Stimulated activated memory B cell treated with anti-CD40 and anti-IgM and Interleukin-4, amounts not matched to agents 10 μg/mL and 1 μg/mL and 100 μg/mL, for 72 hours (primary cell): ENCODE results near the gene CBARP.

Experiments used
- ATAC-seq: fragments of 150-1000 bp; cut with Tn5 transposase; 2 replicates; pipeline ENCODE4 v1.10.0; 2021
- H3K27ac Mint-ChIP-seq: one replicate; pipeline ENCODE4 v1.8.0; 2022; ENCODE audit warnings: mild to moderate bottlenecking, mixed read lengths
- H3K27me3 Mint-ChIP-seq: one replicate; pipeline ENCODE4 v1.8.0; 2022; ENCODE audit warnings: mixed read lengths
- H3K36me3 Mint-ChIP-seq: one replicate; pipeline ENCODE4 v1.8.0; 2022; ENCODE audit warnings: mixed read lengths
- H3K4me1 Mint-ChIP-seq: one replicate; pipeline ENCODE4 v1.8.0; 2022; ENCODE audit warnings: mixed read lengths
- H3K4me3 Mint-ChIP-seq: one replicate; pipeline ENCODE4 v1.8.0; 2022; ENCODE audit warnings: mild to moderate bottlenecking, moderate library complexity, mixed read lengths
- H3K9me3 Mint-ChIP-seq: one replicate; pipeline ENCODE4 v1.8.0; 2022; ENCODE audit warnings: mixed read lengths

CBARP gene

DNA sequence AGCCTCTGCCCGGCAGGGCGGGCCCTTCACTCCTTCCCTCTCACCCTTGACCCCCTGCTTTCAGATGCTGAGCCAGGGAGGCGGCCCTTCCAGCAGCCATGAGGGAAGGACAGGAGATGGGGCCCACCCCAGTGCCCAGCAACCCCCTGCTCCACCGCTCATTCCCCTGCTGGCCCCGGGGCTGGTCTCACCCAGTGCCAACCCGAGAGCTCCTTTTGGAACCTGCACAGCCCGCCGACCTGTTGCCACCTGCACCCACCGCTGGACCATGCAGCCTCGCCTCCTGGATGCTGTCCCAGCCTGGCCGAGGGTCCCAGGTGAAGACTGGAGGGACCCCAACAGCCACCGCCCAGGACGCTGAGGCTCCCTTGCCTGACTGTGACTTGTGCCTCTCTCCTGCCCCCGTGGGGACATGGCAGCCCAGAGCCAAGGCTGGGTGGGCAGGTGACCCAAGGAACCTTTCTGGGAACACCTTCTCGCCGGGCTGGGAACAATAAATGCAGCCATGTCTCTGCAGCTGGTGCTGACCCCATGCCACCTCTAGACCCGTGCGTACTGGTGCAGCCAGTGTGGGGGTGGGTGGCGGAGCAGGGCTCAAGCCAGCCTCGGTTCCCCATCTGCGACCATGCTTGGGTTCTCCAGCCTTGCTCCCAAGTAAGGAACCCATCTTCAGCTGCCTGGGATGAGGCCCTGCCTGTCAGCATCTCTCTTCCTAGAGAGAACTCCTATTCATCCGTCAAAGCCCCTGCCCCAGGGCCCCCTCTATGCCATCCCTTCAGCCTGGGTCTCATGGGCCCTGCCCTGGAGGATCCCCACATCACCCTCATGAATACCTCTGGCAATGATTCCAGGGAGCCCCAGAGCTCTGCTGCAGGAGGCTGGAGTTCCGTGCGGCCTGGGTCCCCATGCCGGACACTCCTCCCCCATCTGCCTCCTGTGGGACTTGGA, 41.2 kb upstream of the CBARP start:
- ATAC-seq = no peak
- no peak overlapping the region for H3K4me3 Mint-ChIP-seq
- no peak overlapping the region for H3K27ac Mint-ChIP-seq
- peaks cover 23% of the 10 kb centered on the region for H3K27me3 Mint-ChIP-seq
- peaks cover 32% of the 10 kb centered on the region for H3K4me1 Mint-ChIP-seq
- H3K9me3 Mint-ChIP-seq = no peaks in the 10 kb centered on the region
- peaks cover 43% of the 10 kb centered on the region for H3K36me3 Mint-ChIP-seq

DNA sequence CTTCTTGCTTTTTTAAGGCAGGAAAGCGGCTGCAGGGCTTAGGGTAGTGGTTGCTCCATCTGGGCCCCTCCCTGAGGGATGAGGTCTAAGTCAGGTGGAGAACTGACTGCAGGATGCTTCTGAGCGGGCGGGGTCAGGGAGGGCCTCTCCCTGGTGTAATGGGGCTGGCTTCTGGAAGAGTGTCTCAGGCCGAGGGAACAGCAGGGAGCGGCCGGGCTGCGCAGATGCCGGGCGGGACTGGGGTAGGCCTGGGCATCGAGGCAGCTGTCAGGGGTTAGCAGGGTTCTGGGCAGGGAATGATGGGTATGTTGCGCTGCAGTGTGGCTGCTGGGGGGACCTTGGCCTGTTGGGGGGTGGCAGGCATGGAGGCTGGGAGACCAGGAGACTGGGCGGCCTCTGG, 40.3 kb upstream of the CBARP start:
- peaks cover 14% of the 10 kb centered on the region for H3K27me3 Mint-ChIP-seq
- ATAC-seq = no peak
- H3K36me3 Mint-ChIP-seq = peaks cover 53% of the 10 kb centered on the region
- no peak overlapping the region for H3K27ac Mint-ChIP-seq
- no peak overlapping the region for H3K4me3 Mint-ChIP-seq
- H3K4me1 Mint-ChIP-seq = peaks cover 40% of the 10 kb centered on the region
- H3K9me3 Mint-ChIP-seq = no peaks in the 10 kb centered on the region

DNA sequence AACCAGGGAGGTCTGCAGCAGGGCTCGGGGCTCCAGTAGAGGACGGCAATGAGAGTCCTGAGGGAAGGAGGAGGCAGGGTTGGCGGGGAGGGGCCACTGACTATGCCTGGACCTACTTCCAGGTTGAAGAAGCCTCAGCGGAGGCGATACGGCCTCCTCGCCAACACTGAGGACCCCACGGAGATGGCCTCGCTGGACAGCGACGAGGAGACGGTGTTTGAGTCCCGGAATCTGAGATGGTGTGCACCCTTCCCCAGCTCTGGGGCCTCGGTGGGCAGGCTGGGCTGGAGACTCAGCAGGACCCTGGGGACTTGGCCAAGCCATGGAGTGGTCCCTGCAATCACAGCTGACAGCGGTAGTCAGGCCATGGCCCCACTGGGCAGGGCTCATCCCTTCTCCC, 39.3 kb upstream of the CBARP start:
- no peak for ATAC-seq
- H3K4me3 Mint-ChIP-seq = peak overlapping the region; percentile 81
- peaks cover 63% of the 10 kb centered on the region for H3K36me3 Mint-ChIP-seq
- peaks cover 45% of the 10 kb centered on the region for H3K4me1 Mint-ChIP-seq
- no peaks in the 10 kb centered on the region for H3K9me3 Mint-ChIP-seq
- H3K27me3 Mint-ChIP-seq = peaks cover 8% of the 10 kb centered on the region
- peak overlapping the region; percentile 87 for H3K27ac Mint-ChIP-seq

DNA sequence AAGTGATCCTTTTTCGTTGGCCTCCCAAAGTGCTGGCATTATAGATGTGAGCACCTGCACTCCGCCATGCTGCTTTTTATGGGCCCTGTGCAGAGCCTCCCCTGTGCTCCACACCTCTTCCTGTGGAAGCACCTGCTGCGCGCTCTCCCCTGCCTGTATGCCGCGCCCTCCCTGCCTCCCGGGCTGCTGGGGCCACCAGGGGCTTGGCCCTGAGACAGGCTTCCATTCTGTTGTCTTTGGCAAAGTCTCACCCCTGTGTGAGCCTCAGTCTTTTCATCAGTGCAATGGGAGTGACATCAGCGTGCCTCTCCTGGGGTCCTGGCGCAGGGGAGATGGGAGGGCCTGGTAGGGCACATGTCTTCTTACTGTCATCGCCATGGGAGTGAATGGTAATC, 38.8 kb upstream of the CBARP start:
- peak overlapping the region; percentile 87 for H3K27ac Mint-ChIP-seq
- H3K4me3 Mint-ChIP-seq = peak overlapping the region; percentile 81
- ATAC-seq = no peak
- peaks cover 67% of the 10 kb centered on the region for H3K36me3 Mint-ChIP-seq
- H3K4me1 Mint-ChIP-seq = peaks cover 49% of the 10 kb centered on the region
- H3K27me3 Mint-ChIP-seq = peaks cover 4% of the 10 kb centered on the region
- H3K9me3 Mint-ChIP-seq = no peaks in the 10 kb centered on the region

DNA sequence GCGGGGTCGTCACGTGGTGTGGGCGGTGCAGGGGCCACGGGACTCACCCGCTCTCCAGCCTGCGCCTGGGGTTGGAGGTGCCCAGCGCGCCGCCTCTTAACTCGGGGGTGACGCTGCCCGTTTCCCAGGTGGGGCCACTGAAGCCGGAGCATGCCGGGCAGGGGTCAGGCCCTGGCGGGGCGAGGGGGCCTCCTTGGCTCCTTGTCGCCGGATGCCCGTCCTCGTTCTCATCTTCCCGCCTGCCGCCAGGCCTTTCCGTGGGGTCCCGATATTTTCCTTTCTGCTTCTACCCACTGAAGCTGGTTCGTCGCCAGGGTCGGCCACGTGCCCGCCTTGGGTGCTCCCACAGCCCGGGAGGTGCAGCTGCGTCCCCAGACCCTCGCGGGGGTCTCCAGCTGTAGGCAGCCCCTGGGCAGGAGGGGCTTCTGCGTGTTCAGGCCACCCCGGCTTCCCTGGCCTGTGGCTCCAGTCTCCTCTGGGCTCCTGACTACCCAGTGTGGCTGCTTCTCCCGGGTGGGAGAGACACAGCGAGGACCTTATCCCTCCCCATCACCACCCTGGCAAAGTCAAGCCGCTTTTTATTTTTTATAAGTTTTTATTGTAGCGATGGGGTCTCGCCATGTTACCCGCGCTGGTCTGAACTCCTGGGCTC, 38.3 kb upstream of the CBARP start:
- H3K9me3 Mint-ChIP-seq = no peaks in the 10 kb centered on the region
- peaks cover 55% of the 10 kb centered on the region for H3K4me1 Mint-ChIP-seq
- no peaks in the 10 kb centered on the region for H3K27me3 Mint-ChIP-seq
- no peak for ATAC-seq
- peak overlapping the region; percentile 87 for H3K27ac Mint-ChIP-seq
- H3K36me3 Mint-ChIP-seq = peaks cover 72% of the 10 kb centered on the region
- H3K4me3 Mint-ChIP-seq = peak overlapping the region; percentile 81

DNA sequence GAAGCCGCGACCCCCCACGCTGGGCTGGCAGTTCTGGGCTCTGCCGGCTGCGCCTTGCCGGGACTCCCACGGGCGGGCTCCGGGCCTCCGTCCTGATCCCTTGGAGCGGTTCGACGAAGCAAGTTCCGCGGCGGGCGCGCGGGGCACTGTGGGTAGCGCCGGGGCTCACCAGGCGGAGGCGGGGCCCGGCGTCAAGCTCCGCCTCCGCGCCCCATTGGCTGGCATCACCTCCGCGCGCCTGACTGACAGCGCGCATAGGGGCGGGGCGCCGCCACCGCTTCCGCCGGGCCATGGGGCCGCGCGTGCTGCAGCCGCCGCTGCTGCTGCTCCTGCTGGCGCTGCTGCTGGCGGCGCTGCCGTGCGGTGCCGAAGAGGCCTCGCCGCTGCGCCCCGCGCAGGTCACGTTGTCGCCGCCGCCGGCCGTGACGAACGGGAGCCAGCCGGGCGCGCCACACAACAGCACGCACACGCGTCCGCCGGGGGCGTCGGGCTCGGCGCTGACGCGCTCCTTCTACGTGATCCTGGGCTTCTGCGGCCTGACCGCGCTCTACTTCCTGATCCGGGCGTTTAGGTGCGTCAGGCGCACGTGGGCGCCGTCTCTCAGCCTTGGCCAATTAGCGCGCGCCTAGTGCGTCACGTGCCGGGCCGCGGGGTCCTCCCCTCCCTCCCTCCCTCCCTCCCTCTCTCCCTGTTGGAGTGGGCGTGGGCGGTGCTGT, 37.6 kb upstream of the CBARP start, which contains the start of gene FAM174C:
TSS of gene FAM174C (plus strand) at position 271 of the 716 bp plus-strand sequence. CDS start at position 291, 20 bp downstream.
- peaks cover 61% of the 10 kb centered on the region for H3K4me1 Mint-ChIP-seq
- no peaks in the 10 kb centered on the region for H3K27me3 Mint-ChIP-seq
- peak within 1 kb of the TSS; percentile 87 for H3K27ac Mint-ChIP-seq
- H3K36me3 Mint-ChIP-seq = peaks cover 76% of the 10 kb centered on the region
- H3K9me3 Mint-ChIP-seq = no peaks in the 10 kb centered on the region
- peak; percentile 93 for ATAC-seq
- H3K4me3 Mint-ChIP-seq = peak within 1 kb of the TSS; percentile 81

DNA sequence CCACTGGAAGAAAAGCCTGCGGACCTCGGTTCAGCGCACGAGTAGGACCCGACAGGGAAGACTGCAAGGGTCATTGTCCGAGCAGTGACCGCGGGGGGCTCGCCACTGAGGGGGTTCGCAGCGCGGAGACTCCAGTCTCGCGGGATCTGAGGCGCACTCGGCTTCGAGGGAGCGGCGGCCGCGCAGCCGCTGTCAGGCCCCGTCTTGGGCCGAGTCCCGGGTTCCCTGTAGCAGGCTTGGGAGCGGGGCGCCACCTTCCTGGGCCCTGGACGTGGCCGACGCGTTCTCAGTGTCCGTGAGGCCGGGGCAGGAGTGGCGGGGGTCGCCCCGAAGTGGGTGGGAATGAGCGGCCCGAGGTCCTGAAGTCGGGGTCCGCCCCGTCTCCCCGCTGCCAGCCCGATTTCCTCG, 37.1 kb upstream of the CBARP start:
- Mint-ChIP-seq H3K4me1 (peaks cover 61% of the 10 kb centered on the region), H3K27me3 (no peaks in the 10 kb centered on the region), H3K9me3 (no peaks in the 10 kb centered on the region), H3K4me3 (peak overlapping the region; percentile 72), H3K27ac (peak overlapping the region; percentile 87), H3K36me3 (peaks cover 76% of the 10 kb centered on the region)
- no peak for ATAC-seq

DNA sequence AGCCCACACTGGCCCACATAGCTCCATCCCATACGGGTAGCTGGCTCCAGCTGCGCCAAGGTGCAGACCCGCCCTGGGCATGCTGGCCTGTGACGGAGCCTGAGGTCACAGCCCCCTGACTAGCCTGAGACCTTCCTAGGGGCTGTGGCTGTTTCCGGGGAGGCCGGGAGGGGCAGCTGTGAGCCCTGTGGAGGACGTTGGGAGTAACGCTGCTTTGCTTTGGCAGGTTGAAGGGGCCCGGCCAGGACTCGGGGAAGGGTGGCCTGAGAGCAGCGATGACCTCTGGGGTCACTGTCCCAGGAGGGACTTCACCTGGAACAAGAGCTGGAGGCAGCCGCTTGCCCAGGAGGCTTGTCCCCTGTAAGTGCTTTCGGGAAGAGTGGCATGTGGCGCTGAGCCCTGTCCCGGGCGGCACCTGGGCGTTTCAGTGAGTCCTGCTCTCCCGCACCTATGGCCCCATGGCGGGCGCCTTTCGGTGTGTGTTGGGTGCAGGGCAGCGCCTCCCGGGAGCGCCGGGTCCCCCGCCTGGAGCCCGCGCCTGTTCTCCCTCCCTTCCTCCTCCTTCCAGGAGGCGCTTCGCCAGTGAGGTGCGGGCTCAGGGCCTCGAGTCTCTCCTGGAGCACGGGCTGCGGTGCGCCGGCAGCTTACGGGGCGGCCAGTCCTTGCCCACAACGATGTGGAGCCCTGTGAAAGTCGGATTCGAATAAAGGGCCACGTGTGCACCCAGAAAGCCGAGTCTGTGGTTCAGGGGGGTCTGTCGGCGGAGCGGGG, 36.5 kb upstream of the CBARP start:
- Mint-ChIP-seq H3K9me3 (no peaks in the 10 kb centered on the region), H3K27me3 (no peaks in the 10 kb centered on the region), H3K4me3 (peak overlapping the region; percentile 69), H3K36me3 (peaks cover 71% of the 10 kb centered on the region), H3K4me1 (peaks cover 56% of the 10 kb centered on the region), H3K27ac (peak overlapping the region; percentile 87)
- no peak for ATAC-seq

DNA sequence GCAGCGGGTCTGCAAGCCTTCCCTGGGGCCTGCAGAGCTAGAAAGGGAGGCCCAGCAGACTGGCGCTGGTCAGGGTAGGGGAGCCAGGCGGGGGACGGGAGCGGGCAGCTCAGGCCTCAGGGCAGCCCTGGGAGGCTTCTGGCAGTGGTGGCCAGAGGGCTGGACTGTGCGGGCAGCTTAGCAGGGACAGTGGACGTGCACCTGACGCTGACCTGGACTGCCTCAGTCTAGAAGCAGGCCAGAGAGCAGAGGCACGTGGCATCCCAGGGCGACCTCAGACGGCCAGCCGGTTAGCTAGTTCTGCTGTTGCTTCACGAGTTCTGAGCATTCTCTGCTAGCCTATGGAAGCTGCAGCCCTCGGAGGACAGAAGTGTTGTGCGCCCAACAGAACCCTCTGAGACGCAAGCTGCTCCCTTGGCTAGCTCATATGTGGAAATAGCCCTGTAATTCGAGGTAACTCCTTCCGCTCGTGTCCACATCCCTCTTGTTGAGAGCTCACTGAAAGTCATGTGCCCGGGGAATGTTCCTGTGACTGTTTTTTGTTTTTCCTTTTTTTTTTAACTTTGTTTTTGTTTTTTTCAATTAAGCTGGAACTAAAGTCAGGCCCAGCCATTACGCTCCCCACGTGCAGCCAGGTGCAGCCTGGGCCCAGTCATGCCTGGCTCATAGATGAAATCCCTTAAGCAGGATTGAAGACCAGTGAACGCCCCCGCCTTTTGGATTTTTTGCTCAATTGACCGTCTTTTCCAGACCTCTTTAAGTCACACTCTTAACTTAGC, 35.6 kb upstream of the CBARP start:
- Mint-ChIP-seq H3K36me3 (peaks cover 65% of the 10 kb centered on the region), H3K27me3 (no peaks in the 10 kb centered on the region), H3K4me1 (peaks cover 62% of the 10 kb centered on the region), H3K4me3 (peak overlapping the region; percentile 57), H3K9me3 (no peaks in the 10 kb centered on the region), H3K27ac (peak overlapping the region; percentile 87)
- ATAC-seq = no peak

DNA sequence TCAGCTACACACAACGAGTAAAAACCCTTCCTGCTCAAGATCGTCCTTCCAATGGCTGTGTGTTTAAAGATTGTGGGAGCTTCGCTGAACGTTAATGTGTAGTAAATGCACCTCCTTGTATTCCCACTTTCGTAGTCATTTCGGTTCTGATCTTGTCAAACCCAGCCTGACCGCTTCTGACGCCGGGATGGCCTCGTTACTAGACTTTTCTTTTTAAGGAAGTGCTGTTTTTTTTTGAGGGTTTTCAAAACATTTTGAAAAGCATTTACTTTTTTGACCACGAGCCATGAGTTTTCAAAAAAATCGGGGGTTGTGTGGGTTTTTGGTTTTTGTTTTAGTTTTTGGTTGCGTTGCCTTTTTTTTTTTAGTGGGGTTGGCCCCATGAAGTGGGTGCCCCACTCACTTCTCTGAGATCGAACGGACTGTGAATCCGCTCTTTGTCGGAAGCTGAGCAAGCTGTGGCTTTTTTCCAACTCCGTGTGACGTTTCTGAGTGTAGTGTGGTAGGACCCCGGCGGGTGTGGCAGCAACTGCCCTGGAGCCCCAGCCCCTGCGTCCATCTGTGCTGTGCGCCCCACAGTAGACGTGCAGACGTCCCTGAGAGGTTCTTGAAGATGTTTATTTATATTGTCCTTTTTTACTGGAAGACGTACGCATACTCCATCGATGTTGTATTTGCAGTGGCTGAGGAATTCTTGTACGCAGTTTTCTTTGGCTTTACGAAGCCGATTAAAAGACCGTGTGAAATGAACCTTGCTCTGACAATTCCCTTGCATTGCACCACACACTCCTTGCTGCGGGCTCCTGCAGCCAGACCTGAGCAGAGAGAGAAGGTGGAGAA, 34.8 kb upstream of the CBARP start:
- Mint-ChIP-seq H3K27me3 (no peaks in the 10 kb centered on the region), H3K9me3 (no peaks in the 10 kb centered on the region), H3K27ac (no peak overlapping the region), H3K4me1 (peaks cover 64% of the 10 kb centered on the region), H3K36me3 (peaks cover 59% of the 10 kb centered on the region), H3K4me3 (peak overlapping the region; percentile 56)
- no peak for ATAC-seq

DNA sequence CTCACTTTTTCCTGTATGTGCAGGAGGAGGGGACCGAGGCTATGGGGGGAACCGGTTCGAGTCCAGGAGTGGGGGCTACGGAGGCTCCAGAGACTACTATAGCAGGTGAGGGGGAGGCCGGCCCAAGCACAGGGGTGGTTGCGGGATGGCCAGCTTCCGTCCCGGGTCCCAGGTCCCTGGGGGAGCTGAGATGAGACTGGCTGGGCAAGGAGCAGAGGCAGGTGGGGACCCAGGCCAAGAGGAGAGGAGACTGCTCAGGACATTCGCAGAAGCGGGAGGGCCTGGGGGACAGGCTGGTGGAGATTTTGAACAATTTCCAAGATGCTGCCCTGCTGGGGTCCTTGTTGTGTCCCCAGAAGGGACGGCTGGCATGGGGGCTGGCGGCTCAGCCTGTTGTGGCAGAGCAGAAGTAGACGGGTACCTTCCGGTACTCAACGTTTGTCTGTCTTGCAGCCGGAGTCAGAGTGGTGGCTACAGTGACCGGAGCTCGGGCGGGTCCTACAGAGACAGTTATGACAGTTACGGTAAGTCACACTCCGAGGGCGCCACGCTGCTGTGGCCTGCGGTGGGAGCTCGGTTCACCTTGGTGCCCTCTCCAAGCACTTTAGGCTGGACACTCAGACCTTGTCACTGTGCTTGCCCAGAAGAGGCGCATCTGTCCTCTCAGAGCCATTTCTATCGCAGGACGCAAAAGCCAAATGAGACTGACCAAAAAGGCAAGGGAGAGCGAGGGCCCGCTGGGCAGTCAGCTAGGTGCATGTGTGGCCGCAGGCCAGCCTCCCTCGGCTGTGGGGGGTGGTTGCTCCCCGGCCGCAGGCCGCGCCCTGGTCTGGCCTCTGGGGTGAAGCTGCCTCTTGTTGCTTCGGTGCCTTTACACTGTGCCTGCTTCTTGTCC, 34.0 kb upstream of the CBARP start:
- peaks cover 56% of the 10 kb centered on the region for H3K36me3 Mint-ChIP-seq
- H3K4me1 Mint-ChIP-seq = peaks cover 67% of the 10 kb centered on the region
- no peak for ATAC-seq
- H3K27me3 Mint-ChIP-seq = no peaks in the 10 kb centered on the region
- H3K4me3 Mint-ChIP-seq = peak overlapping the region; percentile 84
- peak overlapping the region; percentile 59 for H3K27ac Mint-ChIP-seq
- H3K9me3 Mint-ChIP-seq = no peaks in the 10 kb centered on the region

DNA sequence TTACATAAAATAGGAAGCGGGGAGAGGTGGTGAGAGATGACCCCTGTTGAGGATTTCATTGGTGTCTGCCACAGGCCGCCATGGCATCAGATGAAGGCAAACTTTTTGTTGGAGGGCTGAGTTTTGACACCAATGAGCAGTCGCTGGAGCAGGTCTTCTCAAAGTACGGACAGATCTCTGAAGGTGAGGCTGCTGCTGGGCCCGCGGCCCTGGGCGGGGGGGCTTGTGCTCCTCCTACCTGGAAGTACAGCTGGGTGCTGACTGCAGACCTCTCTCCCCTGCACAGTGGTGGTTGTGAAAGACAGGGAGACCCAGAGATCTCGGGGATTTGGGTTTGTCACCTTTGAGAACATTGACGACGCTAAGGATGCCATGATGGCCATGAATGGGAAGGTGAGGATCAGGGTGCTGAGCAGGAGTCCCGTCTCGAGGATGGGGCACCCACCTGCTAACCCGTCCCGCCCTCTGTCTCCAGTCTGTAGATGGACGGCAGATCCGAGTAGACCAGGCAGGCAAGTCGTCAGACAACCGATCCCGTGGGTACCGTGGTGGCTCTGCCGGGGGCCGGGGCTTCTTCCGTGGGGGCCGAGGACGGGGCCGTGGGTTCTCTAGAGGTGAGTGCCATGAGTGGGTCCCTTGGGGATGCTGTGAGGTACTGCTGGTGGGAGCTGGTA, 33.2 kb upstream of the CBARP start:
- peaks cover 52% of the 10 kb centered on the region for H3K36me3 Mint-ChIP-seq
- no peaks in the 10 kb centered on the region for H3K9me3 Mint-ChIP-seq
- peaks cover 63% of the 10 kb centered on the region for H3K4me1 Mint-ChIP-seq
- no peaks in the 10 kb centered on the region for H3K27me3 Mint-ChIP-seq
- no peak for ATAC-seq
- peak overlapping the region; percentile 84 for H3K4me3 Mint-ChIP-seq
- H3K27ac Mint-ChIP-seq = peak overlapping the region; percentile 59
